Neural cell (in vitro differentiated cells): ENCODE results near the gene LRMDA.

Experiments used
- CTCF ChIP-seq: fragments of 450-650 bp; IDR thresholded peaks from 2 replicates; pipeline ENCODE4 v1.5.1; 2014; ENCODE audit warnings: antibody characterized with exemption, mild to moderate bottlenecking, moderate library complexity; ENCODE audit not compliant: poor library complexity, severe bottlenecking
- EZH2 ChIP-seq: fragments of 200-600, 300-800 bp; shearing (Covaris generic), sonication (generic); IDR thresholded peaks from 2 replicates; pipeline ENCODE4 v1.6.1; 2014; ENCODE audit warnings: antibody characterized with exemption, low read length, borderline replicate concordance, mild to moderate bottlenecking; ENCODE audit not compliant: insufficient read depth, poor library complexity, severe bottlenecking
- MXI1 ChIP-seq: fragments of 450-650 bp; conservative IDR thresholded peaks from 2 replicates; pipeline ENCODE4 v1.6.1; 2014; ENCODE audit warnings: antibody characterized with exemption, mild to moderate bottlenecking; ENCODE audit not compliant: poor library complexity, severe bottlenecking
- POLR2AphosphoS5 ChIP-seq: IDR thresholded peaks from 2 replicates; pipeline ENCODE4 v1.6.1; 2012
- RAD21 ChIP-seq: fragments of 450-650 bp; conservative IDR thresholded peaks from 2 replicates; pipeline ENCODE4 v1.6.1; 2014; ENCODE audit warnings: antibody characterized with exemption, mild to moderate bottlenecking, moderate library complexity
- TAF1 ChIP-seq: IDR thresholded peaks from 2 replicates; pipeline ENCODE4 v1.6.1; 2012; ENCODE audit warnings: low read depth

GRCh38 chr10:76139431-76139830 is 708.0 kb downstream of the LRMDA start:
- TF ChIP-seq CTCF: no peak
- TF ChIP-seq RAD21: no peak
- no peak for TF ChIP-seq POLR2AphosphoS5
- TF ChIP-seq TAF1: no peak
- TF ChIP-seq EZH2: no peak
- no peak for TF ChIP-seq MXI1
